ENCODE measurements around the gene SCFD1. TPM values are rescaled to one million over a fixed set of nuclear protein-coding genes. Genes with fewer than 3 reads are reported as not detected.
"Not testable (repeated sequence)": the region's sequence is repeated elsewhere in the genome, so short reads cannot be mapped to it uniquely, and the experiment has no call there.

The SCFD1 gene
- total and polyA plus RNA-seq, 3 donors from 2014 or later: 43.3 to 74.6 (median 63.3) TPM

DNA sequence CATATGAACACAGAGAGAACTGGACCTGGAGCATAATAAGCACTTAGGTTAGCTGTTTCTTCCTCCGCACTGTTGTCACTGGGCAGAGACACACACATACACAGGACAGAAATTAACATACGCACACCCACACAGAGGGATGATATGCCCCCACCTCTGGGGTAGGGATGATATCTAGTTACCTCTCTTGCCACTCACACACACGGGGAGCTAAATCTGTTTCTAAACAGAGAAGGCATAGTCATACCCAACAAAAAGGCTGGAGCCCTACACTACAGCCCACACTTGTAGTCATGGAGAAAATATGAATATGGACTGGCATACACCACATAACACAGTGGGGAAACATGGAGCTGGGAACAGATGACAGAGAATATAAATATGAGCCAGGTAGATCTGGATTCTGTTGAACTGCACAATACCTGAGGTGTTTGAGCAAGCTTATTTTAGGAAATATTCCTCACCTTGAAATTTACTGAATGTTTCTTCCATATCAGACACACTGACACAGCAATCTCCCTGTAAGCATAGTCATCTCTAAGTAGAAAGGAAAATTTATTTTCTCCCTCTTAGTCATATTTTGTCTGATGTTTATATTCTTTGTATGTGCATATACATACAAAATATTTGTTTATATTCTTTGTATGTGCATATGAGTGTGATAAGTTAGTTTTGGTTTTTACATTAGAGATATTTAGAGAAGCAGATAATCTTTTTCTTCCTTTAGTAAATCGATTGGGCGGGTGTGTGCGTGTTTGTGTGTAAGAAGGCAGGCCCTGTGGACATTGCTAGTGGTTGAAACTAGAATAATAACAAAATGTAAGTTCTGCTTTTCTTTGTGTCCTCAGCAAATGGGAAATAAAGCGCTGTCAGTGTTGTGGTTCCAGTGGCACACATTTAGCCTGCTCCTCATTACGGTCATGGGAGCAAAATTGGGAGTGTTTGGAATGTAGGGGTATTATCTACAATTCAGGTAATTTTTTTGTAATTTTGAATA is 20.9 kb upstream of the SCFD1 start:
- Histone ChIP-seq H3K36me3 (ENCODE audit: low read depth, missing control alignments) (no peaks in the 10 kb centered on the region), H3K27ac (no peak overlapping the region), H3K4me1 (no peaks in the 10 kb centered on the region), H3K9me3 (no peaks in the 10 kb centered on the region), H3K4me3 (no peak overlapping the region), H3K27me3 (no peaks in the 10 kb centered on the region)
- 90 to 94% methylated on average over 8 of the region's 8 CpGs for WGBS, 2 donors
- DNase-seq: no peak
- intact Hi-C loops (cut with DNase I; ENCODE audit: low total_unique reads): no loop called here
- TF ChIP-seq POLR2A (IDR thresholded peaks at IDR 0.05): no peak
- TF ChIP-seq, protein P1, sequence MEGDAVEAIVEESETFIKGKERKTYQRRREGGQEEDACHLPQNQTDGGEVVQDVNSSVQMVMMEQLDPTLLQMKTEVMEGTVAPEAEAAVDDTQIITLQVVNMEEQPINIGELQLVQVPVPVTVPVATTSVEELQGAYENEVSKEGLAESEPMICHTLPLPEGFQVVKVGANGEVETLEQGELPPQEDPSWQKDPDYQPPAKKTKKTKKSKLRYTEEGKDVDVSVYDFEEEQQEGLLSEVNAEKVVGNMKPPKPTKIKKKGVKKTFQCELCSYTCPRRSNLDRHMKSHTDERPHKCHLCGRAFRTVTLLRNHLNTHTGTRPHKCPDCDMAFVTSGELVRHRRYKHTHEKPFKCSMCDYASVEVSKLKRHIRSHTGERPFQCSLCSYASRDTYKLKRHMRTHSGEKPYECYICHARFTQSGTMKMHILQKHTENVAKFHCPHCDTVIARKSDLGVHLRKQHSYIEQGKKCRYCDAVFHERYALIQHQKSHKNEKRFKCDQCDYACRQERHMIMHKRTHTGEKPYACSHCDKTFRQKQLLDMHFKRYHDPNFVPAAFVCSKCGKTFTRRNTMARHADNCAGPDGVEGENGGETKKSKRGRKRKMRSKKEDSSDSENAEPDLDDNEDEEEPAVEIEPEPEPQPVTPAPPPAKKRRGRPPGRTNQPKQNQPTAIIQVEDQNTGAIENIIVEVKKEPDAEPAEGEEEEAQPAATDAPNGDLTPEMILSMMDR (IDR thresholded peaks at IDR 0.05): no peak

DNA sequence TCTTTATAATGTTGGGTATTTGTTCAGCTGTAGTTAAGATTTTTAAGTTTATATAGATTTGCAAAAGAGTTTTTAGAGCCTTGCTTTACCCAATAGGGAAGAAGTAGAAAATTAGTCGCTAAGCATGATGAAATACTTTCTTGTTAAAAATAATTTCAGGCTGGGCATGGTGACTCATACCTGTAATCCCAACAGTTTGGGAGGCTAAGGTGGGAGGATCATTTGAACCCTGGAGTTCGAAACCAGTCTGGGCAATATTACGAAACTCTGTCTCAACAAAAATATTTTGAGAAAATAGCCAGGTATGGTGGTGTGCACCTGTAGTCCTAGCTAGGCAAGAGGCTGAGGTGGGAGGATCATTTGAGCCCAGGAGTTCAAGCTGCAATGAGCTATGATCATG is 18.7 kb upstream of the SCFD1 start:
- 97% methylated on average over 3 of the region's 3 CpGs for WGBS, 2 donors
- TF ChIP-seq, protein P1 (IDR thresholded peaks at IDR 0.05): no peak
- TF ChIP-seq POLR2A (IDR thresholded peaks at IDR 0.05): no peak
- Histone ChIP-seq H3K36me3 (ENCODE audit: low read depth, missing control alignments) (no peaks in the 10 kb centered on the region), H3K27me3 (no peaks in the 10 kb centered on the region), H3K9me3 (no peaks in the 10 kb centered on the region), H3K4me3 (no peak overlapping the region), H3K27ac (no peak overlapping the region), H3K4me1 (no peaks in the 10 kb centered on the region)
- intact Hi-C loops (cut with DNase I; ENCODE audit: low total_unique reads): no loop called here
- no peak for DNase-seq

DNA sequence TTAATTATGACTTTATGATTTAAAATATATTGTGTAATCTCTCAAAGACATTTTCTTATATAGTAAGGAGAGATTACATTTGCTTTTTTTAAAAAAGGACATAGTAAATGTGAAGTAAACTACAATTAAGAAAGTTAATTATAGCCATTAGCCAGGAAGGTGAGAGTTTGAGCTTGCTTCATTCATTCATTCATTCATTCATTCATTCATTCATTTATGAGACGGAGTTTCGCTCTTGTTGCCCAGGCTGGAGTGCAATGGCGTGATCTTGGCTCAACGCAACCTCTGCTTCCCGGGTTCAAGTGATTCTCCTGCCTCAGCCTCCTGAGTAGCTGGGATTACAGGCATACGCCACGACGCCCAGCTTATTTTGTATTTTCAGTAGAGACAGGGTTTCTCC is 17.4 kb upstream of the SCFD1 start:
- H3K27ac ChIP-seq; H3K27me3 ChIP-seq; H3K4me1 ChIP-seq; H3K9me3 ChIP-seq; H3K36me3 ChIP-seq (ENCODE audit: low read depth, missing control alignments); H3K4me3 ChIP-seq; intact Hi-C loops (cut with DNase I; ENCODE audit: low total_unique reads); DNase-seq: not testable (repeated sequence)
- WGBS, 2 donors: 95 to 96% methylated on average over 8 of the region's 8 CpGs

- no peak for DNase-seq
- H3K27me3 ChIP-seq: no peaks in the 10 kb centered on the region
- TF ChIP-seq, protein P1 (IDR thresholded peaks at IDR 0.05): no peak
- TF ChIP-seq POLR2A (IDR thresholded peaks at IDR 0.05): no peak
- no peaks in the 10 kb centered on the region for H3K4me1 ChIP-seq
- H3K36me3 ChIP-seq (ENCODE audit: low read depth, missing control alignments): no peaks in the 10 kb centered on the region
- intact Hi-C loops (cut with DNase I; ENCODE audit: low total_unique reads): no loop called here
- H3K9me3 ChIP-seq: no peaks in the 10 kb centered on the region
- H3K27ac ChIP-seq: no peak overlapping the region
- no peak overlapping the region for H3K4me3 ChIP-seq
- 100% methylated on average over 1 of the region's 1 CpG for WGBS, 2 donors
These were observed 14.9 kb upstream of the SCFD1 start for GRCh38 chr14:30607156-30607780.

DNA sequence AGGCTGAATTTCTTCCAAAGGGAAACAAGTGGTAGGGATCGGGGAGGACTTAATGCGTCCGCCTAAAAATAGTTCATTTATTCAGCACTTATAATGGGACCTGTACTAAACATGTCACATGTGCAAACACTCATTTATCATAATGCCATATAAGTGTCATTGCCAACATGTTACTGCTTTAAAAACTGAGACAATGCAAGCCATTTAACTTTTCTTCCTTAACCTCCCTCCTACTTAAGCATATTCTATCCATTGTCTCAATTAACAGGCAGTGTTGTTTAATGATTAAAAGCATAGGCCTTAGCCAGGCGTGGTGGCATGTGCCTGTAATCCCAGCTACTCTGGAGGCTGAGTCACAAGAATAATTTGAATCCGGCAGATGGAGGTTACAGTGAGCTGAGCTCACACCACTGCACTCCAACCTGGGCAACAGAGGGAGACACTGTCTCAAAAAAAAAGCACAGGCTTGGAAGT is 13.5 kb upstream of the SCFD1 start:
- WGBS, 2 donors: 96 to 97% methylated on average over 5 of the region's 5 CpGs
- no peak overlapping the region for H3K27ac ChIP-seq
- no peaks in the 10 kb centered on the region for H3K27me3 ChIP-seq
- H3K4me1 ChIP-seq: no peaks in the 10 kb centered on the region
- H3K4me3 ChIP-seq: no peak overlapping the region
- intact Hi-C loops (cut with DNase I; ENCODE audit: low total_unique reads): no loop called here
- H3K9me3 ChIP-seq: no peaks in the 10 kb centered on the region
- DNase-seq: no peak
- no peak for TF ChIP-seq POLR2A (IDR thresholded peaks at IDR 0.05)
- TF ChIP-seq, protein P1 (IDR thresholded peaks at IDR 0.05): no peak
- H3K36me3 ChIP-seq (ENCODE audit: low read depth, missing control alignments): no peaks in the 10 kb centered on the region
